HEK293 (cell line): ENCODE measurements around the gene EPHB1.

ENCODE experiments used
- CTCF ChIA-PET: fragments of 350-600 bp; formaldehyde crosslinking; extraction: SDS; loops from one replicate; lab custom pipeline; 2021; ENCODE audit warnings: antibody characterized with exemption; lab: Yijun Ruan, JAX
- POLR2A ChIA-PET: fragments of 300-600 bp; formaldehyde crosslinking; extraction: SDS; loops from one replicate; lab custom pipeline; 2020; ENCODE audit warnings: antibody characterized with exemption, inconsistent platforms; lab: Yijun Ruan, JAX
- H3K27ac ChIP-seq: fragments of 200-500 bp; sonication (Bioruptor generic); 2 replicates; pipeline ENCODE4 v1.5.1; 2014; ENCODE audit warnings: low read depth, low read length, control low read depth, inconsistent platforms; ENCODE audit errors: extremely low read depth
- H3K36me3 ChIP-seq, 2 experiments: fragments of 200-500 bp in 1 of 2; sonication (Bioruptor generic) in 1 of 2; 1 replicate in 1 of 2; 2 replicates in 1 of 2; pipeline ENCODE4 v1.5.1; 2014 to 2017; ENCODE audit warnings: inconsistent platforms in 2 of 2, low read length in 2 of 2; ENCODE audit not compliant: control insufficient read depth in 2 of 2, insufficient read depth in 1 of 2
- H3K4me1 ChIP-seq: fragments of 200-500 bp; sonication (Bioruptor generic); 2 replicates; pipeline ENCODE4 v1.5.1; 2014; ENCODE audit warnings: mild to moderate bottlenecking, low read length, inconsistent platforms; ENCODE audit not compliant: control insufficient read depth, insufficient read depth
- H3K4me3 ChIP-seq: 2 replicates; pipeline ENCODE4 v1.5.1; 2011; ENCODE audit warnings: low read depth, mild to moderate bottlenecking, control low read depth, low read length, moderate library complexity
- H3K9me3 ChIP-seq: fragments of 200-500 bp; sonication (Bioruptor generic); 2 replicates; pipeline ENCODE4 v1.5.1; 2014; ENCODE audit warnings: low read depth, low read length, inconsistent platforms; ENCODE audit not compliant: control insufficient read depth, insufficient read depth
- BCL6B ChIP-seq: fragments of 450-650 bp; formaldehyde crosslinking; IDR thresholded peaks from 2 replicates; pipeline ENCODE4 v1.5.1; 2017; ENCODE audit warnings: missing biosample characterization, missing genetic modification characterization
- SALL2 ChIP-seq: fragments of 450-650 bp; formaldehyde crosslinking; IDR thresholded peaks from 2 replicates; pipeline ENCODE4 v1.5.0; 2017; ENCODE audit warnings: missing biosample characterization, mild to moderate bottlenecking, missing genetic modification characterization, borderline replicate concordance
- SP2 ChIP-seq: fragments of 450-650 bp; formaldehyde crosslinking; IDR thresholded peaks from 2 replicates; pipeline ENCODE4 v1.5.1; 2016; ENCODE audit warnings: missing biosample characterization, missing genetic modification characterization
- TCF7L2 ChIP-seq: IDR thresholded peaks from 2 replicates; pipeline ENCODE4 v1.6.1; 2011; ENCODE audit warnings: low read depth, mild to moderate bottlenecking, inconsistent platforms, low read length, moderate library complexity, borderline replicate concordance
- ZBTB44 ChIP-seq: fragments of 450-650 bp; IDR thresholded peaks from 2 replicates; pipeline ENCODE4 v1.5.1; 2018; ENCODE audit warnings: missing biosample characterization, mild to moderate bottlenecking, missing genetic modification characterization
- ZFP37 ChIP-seq: fragments of 450-650 bp; formaldehyde crosslinking; IDR thresholded peaks from 2 replicates; pipeline ENCODE4 v1.5.1; 2016; ENCODE audit warnings: missing biosample characterization, missing genetic modification characterization
- ZIC2 ChIP-seq: fragments of 450-650 bp; formaldehyde crosslinking; IDR thresholded peaks from 2 replicates; pipeline ENCODE4 v1.5.1; 2016; ENCODE audit warnings: missing biosample characterization, missing genetic modification characterization
- ZNF114 ChIP-seq: fragments of 450-650 bp; formaldehyde crosslinking; IDR thresholded peaks from 2 replicates; pipeline ENCODE4 v1.5.0; 2017; ENCODE audit warnings: missing biosample characterization, missing genetic modification characterization
- ZNF202 ChIP-seq: fragments of 450-650 bp; formaldehyde crosslinking; IDR thresholded peaks from 2 replicates; pipeline ENCODE4 v1.5.1; 2016; ENCODE audit warnings: missing biosample characterization, missing genetic modification characterization, borderline replicate concordance
- ZNF366 ChIP-seq: fragments of 450-650 bp; formaldehyde crosslinking; conservative IDR thresholded peaks from 2 replicates; pipeline ENCODE4 v1.5.1; 2016; ENCODE audit warnings: missing biosample characterization, missing genetic modification characterization
- ZNF610 ChIP-seq: fragments of 450-650 bp; formaldehyde crosslinking; IDR thresholded peaks from 2 replicates; pipeline ENCODE4 v1.5.1; 2016; ENCODE audit warnings: missing biosample characterization, missing genetic modification characterization, borderline replicate concordance
- ZNF621 ChIP-seq: fragments of 450-650 bp; formaldehyde crosslinking; IDR thresholded peaks from 2 replicates; pipeline ENCODE4 v1.5.1; 2017; ENCODE audit warnings: missing biosample characterization, missing genetic modification characterization
- ZNF660 ChIP-seq: fragments of 450-650 bp; IDR thresholded peaks from 2 replicates; pipeline ENCODE4 v1.5.1; 2018; ENCODE audit warnings: missing biosample characterization, mild to moderate bottlenecking, missing genetic modification characterization
- ZNF768 ChIP-seq: fragments of 450-650 bp; formaldehyde crosslinking; IDR thresholded peaks from 2 replicates; pipeline ENCODE4 v1.5.1; 2018; ENCODE audit warnings: missing biosample characterization, mild to moderate bottlenecking, missing genetic modification characterization
- TF ChIP-seq, protein P1 (sequence below): fragments of 450-650 bp; IDR thresholded peaks from 2 replicates; pipeline ENCODE4 v1.5.1; 2018; ENCODE audit warnings: missing biosample characterization, missing genetic modification characterization
- TF ChIP-seq, protein P2 (sequence below): fragments of 450-650 bp; formaldehyde crosslinking; IDR thresholded peaks from 2 replicates; pipeline ENCODE4 v1.5.1; 2016; ENCODE audit warnings: missing biosample characterization, missing genetic modification characterization

EPHB1 gene

GRCh38 chr3:134857356-134857755, 62.3 kb downstream of the EPHB1 start (continued):
- no peak for TF ChIP-seq ZBTB44 (tag by site-specific recombination)
- TF ChIP-seq ZNF621, result no peak
- no peak for TF ChIP-seq ZNF114 (tag by site-specific recombination)
- TF ChIP-seq ZNF768 (tag by site-specific recombination), result no peak
- TF ChIP-seq ZNF610 (tag by site-specific recombination), result no peak
- no peak for TF ChIP-seq BCL6B (tag by site-specific recombination)
- no peak for TF ChIP-seq TCF7L2
- TF ChIP-seq ZNF202 (tag by site-specific recombination), result no peak
- no peak for TF ChIP-seq SP2 (tag by site-specific recombination)
- no peak for TF ChIP-seq ZFP37
- TF ChIP-seq ZNF660, result no peak
- TF ChIP-seq ZNF366 (tag by site-specific recombination), result no peak
- TF ChIP-seq, all 188 proteins: peak for 0

- H3K27ac ChIP-seq, result no peak overlapping the region
- H3K4me1 ChIP-seq, result no peaks in the 10 kb centered on the region
- CTCF ChIA-PET, result interaction anchor here (0.5 kb wide), 1 partner anchor 21 kb away, joined by 3 read pairs; no protein-coding TSS in a partner anchor
- POLR2A ChIA-PET, result no interaction called here
- no peak overlapping the region for H3K4me3 ChIP-seq
- H3K36me3 ChIP-seq, result no peaks in the 10 kb centered on the region
- no peaks in the 10 kb centered on the region for H3K9me3 ChIP-seq
- no peak for TF ChIP-seq SALL2 (tag by site-specific recombination)
- TF ChIP-seq, protein P1, sequence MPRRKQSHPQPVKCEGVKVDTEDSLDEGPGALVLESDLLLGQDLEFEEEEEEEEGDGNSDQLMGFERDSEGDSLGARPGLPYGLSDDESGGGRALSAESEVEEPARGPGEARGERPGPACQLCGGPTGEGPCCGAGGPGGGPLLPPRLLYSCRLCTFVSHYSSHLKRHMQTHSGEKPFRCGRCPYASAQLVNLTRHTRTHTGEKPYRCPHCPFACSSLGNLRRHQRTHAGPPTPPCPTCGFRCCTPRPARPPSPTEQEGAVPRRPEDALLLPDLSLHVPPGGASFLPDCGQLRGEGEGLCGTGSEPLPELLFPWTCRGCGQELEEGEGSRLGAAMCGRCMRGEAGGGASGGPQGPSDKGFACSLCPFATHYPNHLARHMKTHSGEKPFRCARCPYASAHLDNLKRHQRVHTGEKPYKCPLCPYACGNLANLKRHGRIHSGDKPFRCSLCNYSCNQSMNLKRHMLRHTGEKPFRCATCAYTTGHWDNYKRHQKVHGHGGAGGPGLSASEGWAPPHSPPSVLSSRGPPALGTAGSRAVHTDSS (tag by site-specific recombination), result peak; percentile 90
These were observed 62.8 kb downstream of the EPHB1 start for GRCh38 chr3:134857776-134858362.

- ChIA-PET POLR2A (no interaction called here), CTCF (interaction anchor here (0.5 kb wide), 1 partner anchor 22 kb away, joined by 3 read pairs; no protein-coding TSS in a partner anchor)
- no peaks in the 10 kb centered on the region for H3K4me1 ChIP-seq
- no peak overlapping the region for H3K27ac ChIP-seq
- TF ChIP-seq, protein P2, sequence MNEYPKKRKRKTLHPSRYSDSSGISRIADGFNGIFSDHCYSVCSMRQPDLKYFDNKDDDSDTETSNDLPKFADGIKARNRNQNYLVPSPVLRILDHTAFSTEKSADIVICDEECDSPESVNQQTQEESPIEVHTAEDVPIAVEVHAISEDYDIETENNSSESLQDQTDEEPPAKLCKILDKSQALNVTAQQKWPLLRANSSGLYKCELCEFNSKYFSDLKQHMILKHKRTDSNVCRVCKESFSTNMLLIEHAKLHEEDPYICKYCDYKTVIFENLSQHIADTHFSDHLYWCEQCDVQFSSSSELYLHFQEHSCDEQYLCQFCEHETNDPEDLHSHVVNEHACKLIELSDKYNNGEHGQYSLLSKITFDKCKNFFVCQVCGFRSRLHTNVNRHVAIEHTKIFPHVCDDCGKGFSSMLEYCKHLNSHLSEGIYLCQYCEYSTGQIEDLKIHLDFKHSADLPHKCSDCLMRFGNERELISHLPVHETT (tag by site-specific recombination), result no peak
- TF ChIP-seq ZIC2 (tag by site-specific recombination), result peak; percentile 36
- H3K36me3 ChIP-seq, result no peaks in the 10 kb centered on the region
- H3K4me3 ChIP-seq, result no peak overlapping the region
- no peaks in the 10 kb centered on the region for H3K9me3 ChIP-seq
These were observed 63.5 kb downstream of the EPHB1 start for GRCh38 chr3:134858441-134859035.
